GM19324 (cell line): ENCODE data around the gene TMEM158.

Source experiments
- ATAC-seq: cut with Tn5 transposase; IDR thresholded peaks from one replicate; pipeline ENCODE4 v1.9.1; 2021; ENCODE audit warnings: mild to moderate bottlenecking, moderate library complexity; ENCODE audit not compliant: unreplicated experiment, low FRiP score

The TMEM158 gene

DNA sequence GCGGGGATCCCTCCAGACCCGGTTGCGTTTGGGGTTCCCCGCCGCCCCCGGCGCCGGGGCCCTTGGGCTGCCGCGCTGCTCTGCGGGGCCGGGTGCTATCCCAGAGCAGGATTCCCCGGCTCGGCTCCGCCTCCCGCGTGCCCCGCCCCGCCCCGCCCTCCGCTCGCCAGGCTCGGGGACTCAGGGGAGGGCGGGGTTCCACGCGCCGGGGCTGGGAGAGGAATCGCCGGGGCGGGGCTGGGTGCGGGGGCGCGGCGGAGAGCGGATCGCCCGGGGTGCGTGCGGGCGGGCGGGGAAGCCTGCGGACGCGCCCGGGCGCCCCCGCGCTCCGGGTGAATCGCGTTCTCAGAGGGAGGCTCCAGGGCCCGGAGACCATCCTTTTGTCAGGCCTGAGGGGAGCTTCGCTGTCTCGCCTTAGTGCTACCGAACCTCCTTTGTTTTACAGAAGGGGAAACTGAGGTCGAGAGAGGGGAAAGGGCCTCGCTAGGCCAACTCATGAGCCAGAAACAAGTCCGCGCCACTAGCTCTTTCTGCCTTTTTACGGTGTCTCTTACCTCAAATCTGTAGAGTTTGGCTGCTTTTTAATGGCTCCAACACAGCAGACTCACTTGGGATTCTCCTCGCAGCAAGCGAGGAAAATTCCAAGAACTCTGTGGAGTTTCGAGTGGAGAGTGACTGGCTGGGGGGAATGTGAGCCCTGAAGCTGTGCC lies at the start of gene TMEM158:
Gene TMEM158 (minus strand): TSS at position 82 of the 710 bp plus-strand sequence. CDS start 260 bp downstream, outside the sequence.
- peak; percentile 74 for ATAC-seq

GRCh38 chr3:45275006-45275704 lies 49.1 kb upstream of the TMEM158 start:
- ATAC-seq: no peak

- ATAC-seq: no peak
Measured at GRCh38 chr3:45273681-45274515, 47.8 kb upstream of the TMEM158 start.

DNA sequence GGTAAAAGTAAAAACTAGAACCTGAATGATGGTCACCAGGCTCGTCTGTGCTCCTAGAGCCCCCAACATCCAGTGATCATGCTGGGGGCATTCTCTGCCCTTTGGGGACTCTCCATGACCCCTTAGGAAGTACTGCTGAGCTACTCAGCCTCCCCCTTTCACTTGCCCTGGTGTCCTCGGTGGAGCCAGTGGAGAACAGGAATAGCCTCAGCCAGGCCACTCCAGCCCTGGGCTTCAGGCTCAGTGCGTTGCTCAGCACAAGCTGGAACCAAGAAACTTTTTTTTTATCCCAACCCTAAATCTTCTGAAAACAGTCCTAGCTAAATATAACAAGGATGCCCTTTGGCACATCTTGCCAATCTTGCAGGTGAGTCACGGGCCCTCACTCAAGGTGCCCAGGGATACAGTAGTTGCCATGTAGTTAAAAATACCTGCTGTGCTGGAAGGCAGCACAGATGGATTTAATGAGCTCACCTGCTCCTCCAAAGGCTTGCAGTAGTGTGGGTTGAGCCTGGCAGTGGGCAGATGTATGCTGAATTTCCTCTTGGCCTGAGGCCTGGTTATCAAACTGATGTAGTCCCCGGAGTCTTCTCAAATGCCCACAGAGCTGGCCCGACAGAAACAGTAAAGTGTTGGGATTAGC lies 46.9 kb upstream of the TMEM158 start:
- no peak for ATAC-seq

GRCh38 chr3:45272032-45272810 lies 46.1 kb upstream of the TMEM158 start:
- ATAC-seq: no peak

GRCh38 chr3:45269952-45270351 lies 43.9 kb upstream of the TMEM158 start:
- no peak for ATAC-seq

GRCh38 chr3:45267097-45267496 lies 41.0 kb upstream of the TMEM158 start:
- ATAC-seq: no peak

DNA sequence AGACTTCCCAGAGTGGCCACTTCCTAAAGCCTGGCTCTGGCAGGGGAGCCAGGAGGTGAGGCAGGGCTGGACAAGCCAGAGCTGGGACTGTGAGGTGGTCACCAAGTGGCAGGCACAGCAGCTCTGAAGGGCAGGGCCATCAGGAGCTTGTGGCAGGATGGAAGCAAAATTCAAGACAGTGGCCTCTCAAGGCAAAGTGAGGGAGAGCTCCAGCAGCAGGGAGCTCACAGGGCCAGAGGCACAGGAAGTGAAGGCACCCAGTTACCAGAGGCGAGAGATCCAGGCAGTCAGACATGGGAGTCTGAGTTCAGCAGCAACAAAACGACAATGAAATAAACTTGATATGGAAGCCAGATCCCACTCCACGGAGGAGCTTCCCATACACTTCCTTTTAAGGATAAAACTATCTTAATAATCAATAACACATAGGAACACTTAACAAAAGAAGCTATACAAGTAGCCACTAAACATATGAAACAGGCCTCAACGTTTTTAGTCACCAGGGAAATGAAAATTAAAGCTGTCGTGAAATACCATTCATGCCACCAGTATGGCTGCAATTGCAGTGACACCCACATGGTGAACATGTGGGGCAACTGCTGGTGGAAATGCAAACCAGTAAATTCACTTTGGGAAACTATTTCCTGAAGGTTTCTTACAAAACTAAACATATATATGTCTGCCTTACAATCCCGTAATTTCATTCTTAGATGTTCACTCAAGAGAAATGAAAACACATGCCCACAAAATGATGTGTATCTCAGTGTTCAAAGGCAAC lies 35.4 kb upstream of the TMEM158 start:
- ATAC-seq: no peak

DNA sequence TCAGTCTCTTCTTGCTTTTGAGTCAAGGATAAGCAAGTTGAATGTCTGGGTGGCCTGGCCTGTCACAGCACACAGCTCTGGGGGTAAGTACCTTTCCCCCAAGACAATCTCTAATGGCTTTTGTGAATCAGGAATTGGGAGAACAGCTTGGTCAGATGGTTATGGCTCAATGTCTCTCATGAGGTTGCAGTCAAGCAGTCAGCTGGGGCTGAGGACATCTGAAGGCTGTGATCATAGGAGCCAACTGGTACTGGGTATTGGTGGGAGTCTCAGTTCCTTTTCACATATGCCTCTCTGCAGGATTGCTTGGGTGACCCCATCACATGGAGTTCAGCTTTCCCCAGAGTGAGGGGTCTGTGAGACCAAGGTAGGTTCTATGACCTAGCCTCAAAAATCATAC lies 33.0 kb upstream of the TMEM158 start:
- ATAC-seq: no peak

DNA sequence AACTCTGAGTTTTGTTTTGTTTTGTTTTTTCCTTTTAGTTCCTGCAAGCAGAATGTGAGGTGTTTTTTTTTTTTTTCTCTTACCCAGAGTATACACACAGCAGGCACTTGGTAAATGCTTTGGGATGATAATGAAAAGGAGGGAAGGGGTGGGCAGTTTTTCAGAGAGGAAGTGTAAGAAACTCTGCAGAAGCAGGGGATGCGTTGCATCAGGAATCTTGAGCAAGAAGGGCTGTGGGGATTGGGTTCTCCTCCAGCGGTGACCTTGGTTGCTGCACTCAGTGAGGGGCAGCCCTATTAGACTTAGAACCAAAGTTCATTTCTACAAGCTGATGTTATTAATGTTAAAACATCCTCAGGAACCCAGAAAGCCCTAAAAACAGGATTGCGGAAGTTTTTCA lies 32.2 kb upstream of the TMEM158 start:
- no peak for ATAC-seq

- no peak for ATAC-seq
Measured at GRCh38 chr3:45253316-45253715, 27.2 kb upstream of the TMEM158 start.

DNA sequence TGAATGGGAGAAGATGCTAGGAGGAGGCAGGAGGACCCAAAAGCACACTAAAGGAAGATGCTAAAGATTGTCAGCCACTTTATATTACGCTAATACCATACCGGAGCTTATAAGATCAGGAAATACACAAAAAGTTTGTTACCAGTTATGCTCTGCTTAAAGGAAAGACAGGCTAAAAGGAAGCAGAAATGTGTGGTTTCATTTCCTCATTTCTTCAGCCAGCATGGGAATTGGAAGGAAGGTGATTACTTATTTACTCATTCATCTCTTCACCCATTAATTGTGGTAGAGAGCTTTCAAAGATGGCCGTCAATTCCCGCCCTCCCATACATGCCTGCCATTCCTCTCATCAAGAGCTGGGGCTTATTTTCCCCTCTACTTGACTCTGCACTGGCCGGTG lies 26.7 kb upstream of the TMEM158 start:
- ATAC-seq: no peak

GRCh38 chr3:45249391-45249790 lies 23.3 kb upstream of the TMEM158 start:
- no peak for ATAC-seq

DNA sequence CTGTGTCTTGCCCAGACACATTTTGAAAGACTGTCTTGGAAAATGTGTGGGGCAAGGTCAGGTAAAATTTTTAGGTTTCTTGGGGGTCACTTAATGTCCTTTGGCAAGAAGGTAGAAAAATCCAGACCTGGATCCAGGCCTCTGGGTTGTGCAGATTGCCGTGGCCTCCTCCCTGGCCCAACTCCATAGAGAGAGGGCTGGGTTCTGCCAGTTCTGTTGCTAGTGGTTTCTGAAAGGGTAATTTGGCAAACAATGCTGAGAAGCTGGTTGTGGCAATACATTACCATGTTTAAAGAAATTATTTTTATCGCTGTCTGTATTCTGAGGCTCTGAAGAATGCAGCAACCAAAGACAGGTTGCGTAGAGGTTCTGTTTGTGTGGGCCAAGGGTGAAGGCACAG lies 20.2 kb upstream of the TMEM158 start:
- no peak for ATAC-seq

- no peak for ATAC-seq
Measured at GRCh38 chr3:45244356-45244755, 18.3 kb upstream of the TMEM158 start.

DNA sequence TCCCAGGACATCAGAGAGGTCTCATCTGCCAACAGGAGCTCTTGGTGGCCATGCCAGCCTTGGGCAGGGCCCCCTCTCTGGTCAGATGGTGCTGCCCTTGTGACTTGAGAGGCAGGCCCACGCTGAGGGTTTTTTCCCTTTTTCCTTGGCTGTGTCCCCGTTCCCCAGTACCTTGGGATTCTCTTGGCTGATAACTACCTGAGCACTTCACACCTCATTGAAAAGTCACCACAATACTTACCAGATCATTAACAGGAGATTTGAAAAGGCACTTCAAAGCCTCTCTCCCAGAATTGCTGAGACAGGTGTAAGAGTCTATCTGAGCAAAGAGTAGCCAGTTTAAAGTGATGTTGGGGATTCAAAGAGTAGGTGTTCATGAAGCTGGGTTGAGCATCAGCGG lies 15.1 kb upstream of the TMEM158 start:
- no peak for ATAC-seq

DNA sequence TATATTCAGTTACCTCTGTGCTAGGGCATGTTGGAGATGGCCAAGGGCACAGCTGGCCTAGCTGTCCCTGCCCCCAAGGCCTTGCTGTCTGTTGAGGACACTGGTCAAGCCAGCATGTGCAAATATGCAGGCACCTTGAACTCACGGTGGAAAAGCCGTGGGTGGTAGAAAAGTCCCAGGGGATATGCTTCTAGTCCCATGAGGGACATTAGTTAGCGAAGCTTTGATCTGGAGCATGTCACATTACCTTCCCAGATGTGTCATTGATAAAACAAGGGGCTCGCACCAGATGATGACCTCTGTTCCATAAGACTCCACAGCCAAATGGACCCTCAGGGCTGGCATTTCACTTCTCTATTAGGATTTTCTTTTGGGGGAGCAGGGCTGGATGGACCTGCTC lies 14.2 kb upstream of the TMEM158 start:
- no peak for ATAC-seq

- ATAC-seq: no peak
Measured at GRCh38 chr3:45239254-45239653, 13.2 kb upstream of the TMEM158 start.

DNA sequence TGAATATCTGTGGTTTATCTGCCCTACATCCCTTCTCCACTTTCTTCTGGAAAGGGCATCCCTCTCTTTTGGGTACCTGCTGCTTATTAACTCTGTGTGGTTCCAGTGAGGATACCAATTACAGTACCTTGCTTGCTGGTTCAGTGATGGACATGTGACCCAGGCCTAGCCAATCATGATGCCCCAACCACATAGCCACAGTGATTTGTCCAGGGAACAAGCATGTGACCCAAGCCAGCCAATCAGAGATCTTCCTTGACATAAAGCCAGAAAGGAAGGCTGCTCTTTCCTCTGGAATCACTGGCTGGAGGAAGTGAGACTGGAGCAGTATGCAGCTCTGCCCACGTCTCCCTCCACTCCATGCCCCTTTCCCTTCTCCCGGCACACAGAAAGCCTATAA lies 10.9 kb upstream of the TMEM158 start:
- no peak for ATAC-seq
